ENCODE results near the gene AOAH.

Gene AOAH, protein sequence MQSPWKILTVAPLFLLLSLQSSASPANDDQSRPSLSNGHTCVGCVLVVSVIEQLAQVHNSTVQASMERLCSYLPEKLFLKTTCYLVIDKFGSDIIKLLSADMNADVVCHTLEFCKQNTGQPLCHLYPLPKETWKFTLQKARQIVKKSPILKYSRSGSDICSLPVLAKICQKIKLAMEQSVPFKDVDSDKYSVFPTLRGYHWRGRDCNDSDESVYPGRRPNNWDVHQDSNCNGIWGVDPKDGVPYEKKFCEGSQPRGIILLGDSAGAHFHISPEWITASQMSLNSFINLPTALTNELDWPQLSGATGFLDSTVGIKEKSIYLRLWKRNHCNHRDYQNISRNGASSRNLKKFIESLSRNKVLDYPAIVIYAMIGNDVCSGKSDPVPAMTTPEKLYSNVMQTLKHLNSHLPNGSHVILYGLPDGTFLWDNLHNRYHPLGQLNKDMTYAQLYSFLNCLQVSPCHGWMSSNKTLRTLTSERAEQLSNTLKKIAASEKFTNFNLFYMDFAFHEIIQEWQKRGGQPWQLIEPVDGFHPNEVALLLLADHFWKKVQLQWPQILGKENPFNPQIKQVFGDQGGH

DNA sequence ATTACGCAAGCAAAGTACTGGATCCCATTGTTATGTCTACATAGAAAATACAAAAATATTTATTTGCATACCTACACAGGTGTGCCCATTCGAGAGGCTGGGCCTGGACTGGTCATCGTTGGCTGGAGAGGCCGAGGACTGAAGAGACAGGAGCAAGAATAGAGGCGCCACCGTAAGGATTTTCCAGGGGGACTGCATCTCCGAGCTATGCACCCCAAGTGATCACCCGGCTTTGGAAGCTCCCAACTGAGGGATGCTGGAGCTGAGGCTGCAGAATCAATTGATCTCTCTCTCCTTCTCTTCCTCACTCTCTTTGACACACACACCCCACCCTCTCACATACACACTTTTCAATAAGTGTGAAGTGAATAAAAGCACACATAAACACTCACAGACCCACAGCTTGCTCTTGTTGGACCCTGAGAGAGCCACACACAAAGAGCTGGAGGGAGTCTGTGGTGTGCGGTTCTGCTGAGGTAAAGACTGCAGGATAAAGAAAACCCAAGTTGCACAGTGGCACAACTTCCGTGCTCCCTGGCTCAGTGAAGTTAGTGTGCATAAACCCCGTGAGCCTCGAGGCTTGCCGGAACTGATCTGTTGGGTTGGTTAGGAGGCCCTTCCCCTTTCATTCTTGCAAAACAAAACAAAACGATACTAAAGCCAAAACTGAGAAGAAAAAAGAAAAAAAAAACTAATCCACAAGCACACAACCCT, at the start of gene AOAH:
AOAH (minus strand) TSS at position 544 of the 714 bp plus-strand sequence; CDS start at position 198, 346 bp downstream.
- DNase-seq: no peak

DNA sequence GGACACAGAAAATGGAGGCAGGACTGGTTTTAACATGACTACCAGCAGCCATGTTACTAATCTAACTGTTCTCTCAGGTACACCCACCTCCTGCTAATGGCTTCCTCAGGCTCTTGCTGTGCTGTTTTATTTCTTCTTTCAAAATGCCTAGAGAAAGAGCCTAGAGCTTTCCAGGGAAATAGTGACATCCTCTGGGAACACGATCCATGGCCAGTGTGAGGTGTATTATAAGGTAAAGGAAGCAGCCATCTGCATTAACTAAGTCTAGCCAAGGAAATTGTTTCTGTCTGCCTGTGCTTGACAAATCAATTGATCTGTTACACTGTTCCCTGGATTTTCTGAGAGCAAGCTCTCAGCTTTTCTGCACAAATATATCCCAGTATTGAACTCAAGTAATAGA, 42.2 kb upstream of the AOAH start:
- no peak for DNase-seq

DNA sequence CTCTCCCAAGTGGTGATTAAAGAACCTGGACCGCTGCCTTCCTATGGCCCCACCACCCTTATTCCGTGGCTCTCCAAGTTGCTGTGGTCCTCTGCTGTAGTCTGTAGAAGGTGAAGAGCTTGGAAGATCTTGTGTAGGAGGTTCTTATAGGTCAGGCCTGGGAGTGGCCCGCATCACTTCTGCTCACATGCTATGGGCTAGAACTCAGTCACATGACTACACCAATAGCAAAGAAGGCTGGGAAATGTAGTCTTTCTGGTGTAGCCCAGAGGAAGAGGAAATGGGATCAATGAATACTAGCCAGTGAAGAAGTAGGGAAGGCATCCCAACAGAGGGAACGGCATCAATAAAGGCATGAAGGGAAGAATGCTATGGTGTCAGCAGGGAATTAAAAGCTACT, 41.3 kb upstream of the AOAH start:
- DNase-seq: no peak

DNA sequence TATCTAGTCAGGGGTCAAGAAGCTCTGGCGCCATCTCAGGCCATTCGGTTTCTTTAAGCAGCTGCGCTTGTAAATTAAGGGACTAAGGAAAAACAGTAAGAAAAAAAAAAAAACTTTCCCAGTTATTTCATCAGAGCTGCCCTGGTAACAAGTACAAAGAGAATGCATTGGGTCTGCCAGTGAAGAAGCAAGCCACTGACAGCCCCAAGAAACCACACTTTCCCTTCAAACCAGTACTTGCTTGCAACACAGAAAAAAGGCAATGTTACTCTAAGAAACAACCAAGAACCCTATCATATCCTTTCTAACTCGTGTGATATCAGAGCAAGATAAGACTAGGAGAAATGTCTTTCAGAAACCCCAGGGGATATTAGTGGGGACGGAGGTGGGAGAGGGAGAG, 40.6 kb upstream of the AOAH start:
- DNase-seq: no peak

DNA sequence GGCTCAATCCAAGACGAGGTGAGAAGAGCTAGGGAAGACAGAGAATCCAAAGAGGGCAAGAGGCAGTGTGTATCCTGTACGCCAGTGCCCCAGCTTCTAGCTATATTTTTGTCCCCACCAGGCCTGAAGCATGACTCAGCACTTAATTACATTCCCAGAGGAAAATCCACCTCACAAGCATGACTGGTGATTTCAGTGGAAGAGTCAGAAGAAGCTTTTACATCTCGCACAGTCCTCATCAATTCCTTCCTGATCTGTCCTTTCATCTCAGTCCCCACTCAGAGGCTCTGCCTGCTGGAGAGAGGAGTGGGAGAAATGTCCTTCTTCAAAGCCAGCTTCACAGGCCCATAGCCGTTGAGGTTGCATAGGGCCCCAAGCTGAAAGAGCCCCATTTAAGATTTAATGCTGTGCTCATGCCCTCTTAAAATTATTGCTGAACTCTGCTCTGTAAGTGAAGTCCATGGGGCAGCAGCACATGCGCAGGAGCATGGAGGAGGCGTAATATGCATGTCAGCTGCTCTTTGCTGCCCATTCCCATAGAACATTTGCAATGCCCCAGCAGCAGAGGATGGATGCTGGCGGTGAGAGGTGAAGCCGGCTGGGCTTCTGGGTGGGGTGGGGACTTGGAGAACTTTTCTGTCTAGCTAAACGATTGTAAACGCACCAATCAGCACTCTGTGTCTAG, 39.0 kb upstream of the AOAH start:
- no peak for DNase-seq

DNA sequence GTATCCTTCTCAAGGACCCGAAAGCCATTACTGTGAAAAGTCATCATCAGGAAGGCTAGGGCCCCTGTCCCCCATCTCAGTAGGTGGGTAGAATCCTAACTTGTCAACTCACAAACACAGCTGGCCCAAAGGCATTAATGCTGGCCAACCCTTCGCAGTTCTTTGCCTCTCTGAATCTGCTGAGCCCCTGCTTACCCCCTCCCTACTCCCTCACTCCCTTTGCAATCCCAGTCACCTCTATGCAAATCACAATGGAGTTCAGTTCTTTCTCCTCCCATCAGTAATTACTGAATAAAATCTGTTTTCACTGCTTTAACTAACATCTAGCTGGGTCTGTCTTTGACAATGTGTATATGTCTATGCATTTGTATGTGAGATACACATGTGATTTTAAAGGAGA, 38.1 kb upstream of the AOAH start:
- DNase-seq: no peak

DNA sequence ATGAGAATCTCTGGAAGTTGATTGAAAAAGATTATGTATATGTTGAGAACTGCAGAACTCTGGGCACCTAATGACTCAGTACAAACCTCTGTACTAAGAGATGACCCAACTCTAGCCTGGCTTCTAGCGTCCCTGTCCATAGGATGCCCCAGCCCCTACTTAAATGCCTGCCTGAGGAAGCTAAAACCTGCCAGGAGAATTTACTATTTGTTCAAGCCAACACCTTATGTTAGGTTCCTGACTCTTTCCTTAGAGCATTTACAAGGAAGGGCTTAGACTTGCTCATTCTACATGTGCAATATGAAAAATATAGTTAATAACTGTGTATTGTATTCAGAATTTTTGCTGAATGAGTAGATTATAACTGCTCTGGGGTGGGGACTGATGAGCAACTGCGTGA, 37.5 kb upstream of the AOAH start:
- DNase-seq: no peak

DNA sequence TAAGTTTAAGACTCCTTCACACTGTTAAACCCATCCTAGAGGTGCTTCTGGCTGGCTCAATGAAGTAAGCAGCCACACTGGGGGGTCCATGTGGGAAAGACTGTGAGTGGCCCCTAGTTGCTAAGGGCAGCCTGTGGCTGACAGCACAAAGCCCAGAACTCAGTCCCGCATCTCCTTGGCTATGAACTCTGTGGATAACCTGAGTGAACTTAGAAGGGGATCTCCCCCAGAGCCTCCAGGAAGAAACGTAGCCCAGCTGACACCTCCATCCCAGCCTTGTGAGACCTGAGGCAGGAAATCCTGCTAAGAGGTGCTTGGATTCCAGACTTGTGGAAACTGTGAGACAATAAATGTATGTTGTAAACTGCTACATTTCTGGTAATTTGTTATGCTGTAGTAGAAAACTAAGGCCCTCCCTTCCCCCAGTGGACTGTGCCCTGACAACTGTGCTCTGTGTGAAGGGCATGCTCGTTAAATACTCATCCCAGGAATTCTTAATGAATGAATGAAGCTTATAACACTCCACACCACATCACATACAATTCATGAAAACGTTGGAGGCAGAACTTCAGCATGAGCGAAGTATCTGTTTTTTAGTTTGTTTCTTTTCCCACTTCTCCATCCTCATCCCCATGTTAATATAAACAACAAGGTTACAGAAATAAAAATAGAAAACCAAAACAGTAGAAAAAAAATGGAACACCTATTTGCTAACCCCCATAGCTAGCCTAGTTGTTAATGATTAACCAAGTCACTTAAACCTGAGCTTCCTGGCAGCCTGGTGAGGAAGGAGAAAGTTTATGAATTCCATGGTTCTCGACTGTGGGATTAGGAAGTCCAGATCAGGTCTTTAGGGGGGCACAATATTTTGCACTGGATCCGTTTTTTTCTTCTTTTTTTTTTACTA, 36.8 kb upstream of the AOAH start:
- no peak for DNase-seq

DNA sequence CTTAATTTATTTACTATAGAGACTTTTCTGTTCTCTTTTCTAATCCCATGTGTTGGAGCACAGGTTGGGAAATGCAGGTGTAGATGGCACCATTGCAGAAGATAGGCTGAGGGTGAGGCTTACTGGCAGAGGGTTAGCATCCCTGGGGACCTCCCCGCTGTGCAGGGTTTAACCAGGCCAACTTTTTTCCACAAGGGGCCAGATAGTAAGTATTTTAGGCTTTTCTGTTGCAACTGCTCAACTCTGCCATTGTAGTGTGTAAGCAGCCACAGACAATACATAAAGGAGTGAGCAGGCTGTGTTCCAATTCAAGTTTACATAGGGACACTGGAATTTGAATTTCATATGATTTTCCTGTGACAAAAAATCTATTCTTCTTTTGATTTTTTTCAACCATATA, 34.6 kb upstream of the AOAH start:
- DNase-seq: no peak

DNA sequence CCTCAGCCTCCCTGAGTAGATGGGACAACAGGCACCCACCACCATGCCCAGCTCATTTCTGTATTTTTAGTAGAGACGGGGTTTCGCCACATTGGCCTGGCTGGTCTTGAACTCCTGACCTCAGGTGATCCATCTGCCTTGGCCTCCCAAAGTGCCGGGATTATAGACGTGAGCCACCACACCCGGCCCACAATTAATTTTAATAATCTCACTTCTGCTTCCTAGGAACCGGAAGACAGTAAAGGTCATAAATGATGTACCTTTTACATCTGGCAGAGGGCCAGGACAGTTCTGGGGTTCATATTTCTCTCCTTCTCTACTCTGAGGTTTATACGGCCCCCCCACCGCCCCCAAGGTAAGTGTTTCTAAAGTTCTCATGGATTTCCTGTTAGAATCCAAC, 31.2 kb upstream of the AOAH start:
- no peak for DNase-seq

DNA sequence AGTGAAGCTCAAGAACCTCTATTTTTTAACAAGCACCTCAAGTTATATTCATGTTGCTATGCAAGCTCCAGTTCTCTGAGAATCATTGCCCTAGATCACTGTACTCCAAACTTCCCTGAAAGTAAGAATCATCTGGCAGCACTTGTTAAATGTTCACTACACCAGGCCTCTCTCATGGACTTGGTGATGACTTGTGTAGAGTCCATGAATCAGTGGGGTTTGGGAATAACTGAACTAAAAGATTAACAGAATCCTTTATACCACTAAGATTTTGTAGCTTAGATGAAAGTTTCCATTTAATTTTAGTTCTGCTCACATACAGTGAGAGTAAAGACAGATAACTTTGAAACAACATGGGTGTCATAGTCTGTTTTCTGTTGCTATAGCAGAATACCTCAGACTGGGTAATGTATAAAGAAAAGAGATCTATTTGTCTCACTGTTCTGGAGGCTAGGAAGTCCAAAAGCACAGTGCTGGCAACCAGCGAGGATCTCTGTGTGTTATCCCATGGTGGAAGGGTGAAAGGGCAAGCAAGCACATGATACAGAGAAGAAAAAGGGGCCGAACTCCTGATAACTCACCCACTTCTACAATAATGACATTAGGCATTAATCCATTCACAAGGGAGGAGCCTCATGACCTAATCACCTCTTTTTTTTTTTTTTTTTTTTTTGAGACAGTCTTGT, 27.9 kb upstream of the AOAH start:
- no peak for DNase-seq

DNA sequence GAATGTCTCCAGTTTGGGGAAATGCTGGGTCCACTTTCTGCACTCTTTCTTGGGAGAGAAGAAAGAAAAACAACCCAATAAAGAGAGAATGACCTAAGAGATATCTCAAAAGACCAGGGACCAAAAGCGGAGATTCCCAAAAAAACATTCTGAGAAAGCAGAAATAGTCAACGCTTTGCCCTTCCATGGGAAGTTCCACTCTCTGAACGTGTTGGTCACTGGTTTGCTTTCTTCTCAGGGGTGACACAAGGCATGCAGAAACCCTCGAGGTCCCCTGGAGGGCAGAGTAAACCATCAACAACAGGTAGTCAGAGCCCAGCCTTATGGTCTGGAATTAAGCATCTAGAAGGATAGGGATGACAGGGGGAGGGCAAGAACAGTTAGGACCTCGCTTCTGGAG, 26.2 kb upstream of the AOAH start:
- no peak for DNase-seq

DNA sequence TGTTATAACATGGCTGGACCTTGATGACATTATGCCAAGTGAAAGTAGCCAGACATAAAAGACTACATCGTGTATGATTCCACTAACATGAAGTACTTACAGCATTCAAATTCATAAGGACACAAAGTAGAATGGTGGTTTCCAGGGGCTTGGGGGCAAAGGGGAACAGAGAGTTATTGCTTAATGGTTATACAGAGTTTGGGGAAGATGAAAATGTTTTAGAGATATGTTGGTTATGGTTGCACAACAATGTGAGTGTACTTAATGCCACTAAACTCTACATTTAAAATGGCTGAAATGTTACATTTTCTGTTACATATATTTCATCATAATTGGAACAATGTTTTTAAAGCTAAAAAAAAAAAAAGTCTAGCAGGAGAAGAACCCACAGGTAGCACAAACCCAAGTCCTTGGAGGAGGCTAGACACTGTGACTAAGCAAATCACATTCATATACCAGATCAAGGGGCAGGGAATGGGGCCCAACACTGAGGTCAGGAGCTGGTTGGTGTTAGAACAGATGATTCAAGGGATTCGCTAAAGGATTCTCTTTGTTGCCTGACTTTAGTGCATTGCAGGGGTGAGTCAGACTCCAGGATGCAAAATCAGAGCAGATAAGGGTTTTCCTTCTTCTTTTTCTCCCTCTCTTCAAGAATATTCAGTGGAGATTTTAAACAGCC, 25.1 kb upstream of the AOAH start:
- no peak for DNase-seq

DNA sequence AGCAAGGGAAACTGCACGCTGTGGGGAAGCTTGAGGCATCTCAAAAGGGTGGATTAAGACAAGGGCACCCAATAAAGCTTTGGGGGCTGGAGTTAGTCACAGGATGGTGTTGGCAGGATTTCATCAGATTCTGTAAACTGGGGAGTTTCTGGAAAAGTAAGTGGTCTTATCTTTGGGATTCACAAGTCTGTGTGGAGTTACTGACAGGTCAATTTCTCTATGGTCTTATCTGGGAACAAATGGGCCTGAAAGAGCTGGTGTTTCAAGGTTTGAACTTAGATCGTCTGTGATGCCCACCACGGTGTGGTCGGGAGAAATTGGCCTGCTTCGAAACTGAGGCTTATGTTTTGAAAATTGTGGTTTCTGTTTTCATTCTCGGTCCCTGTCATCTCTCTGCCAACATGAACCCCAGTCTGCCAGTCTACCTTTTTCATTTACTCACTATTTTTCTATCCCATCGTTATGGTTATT, 23.8 kb upstream of the AOAH start:
- no peak for DNase-seq

DNA sequence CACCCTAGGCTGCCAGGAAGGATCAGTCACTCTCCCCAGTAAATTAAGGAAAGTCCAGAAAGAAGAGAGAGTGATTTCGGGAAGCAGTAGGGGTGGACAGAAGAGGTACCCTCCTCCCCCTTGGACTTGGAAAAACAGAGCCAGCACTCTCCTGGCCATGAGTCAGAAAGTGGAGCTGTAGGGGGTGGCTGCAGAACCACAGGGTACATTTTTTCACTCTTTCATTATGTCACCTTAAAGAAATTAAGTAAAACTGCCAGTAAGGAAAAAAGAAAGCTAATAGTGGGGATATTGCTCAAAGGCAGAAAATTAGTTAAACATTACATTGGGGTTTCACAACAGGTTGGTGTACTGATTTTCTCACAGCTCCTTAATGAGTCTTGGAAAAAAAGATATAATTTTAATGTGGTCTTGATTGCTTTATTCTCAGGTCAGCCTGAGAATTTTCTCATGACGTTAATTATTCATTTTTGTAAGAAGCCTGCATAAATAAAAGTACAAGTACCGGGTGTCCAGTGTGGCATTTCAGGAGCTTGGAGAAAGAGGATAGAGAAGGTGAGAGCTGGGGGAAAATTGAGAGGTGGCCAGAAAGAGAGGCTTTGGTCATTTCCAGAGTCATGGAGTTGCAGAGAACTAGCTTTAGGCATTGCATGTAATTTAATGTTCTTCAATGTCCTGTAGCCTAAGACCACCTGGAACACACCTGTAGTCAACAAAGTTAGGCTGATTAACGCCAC, 23.2 kb upstream of the AOAH start:
- peak; percentile 2 for DNase-seq

DNA sequence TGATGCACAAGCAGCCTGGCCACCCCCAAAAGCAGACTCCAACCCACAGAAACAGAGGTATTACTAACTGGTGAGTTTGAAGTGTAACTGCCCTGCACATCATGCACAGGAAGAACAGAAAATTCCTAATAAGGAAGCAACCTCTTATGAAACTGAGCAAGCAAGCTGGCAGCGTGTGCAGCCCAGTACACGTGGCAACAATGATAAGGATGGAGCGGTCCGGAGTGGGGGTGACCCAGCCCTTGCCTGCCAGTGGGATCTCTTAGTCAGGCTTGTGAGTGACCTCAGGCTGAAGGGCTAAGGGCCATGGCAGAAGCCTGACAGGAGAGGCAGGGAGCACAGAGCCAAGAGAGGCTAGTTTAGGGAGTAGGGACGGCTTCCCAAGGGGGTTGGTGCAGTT, 22.1 kb upstream of the AOAH start:
- DNase-seq: no peak

DNA sequence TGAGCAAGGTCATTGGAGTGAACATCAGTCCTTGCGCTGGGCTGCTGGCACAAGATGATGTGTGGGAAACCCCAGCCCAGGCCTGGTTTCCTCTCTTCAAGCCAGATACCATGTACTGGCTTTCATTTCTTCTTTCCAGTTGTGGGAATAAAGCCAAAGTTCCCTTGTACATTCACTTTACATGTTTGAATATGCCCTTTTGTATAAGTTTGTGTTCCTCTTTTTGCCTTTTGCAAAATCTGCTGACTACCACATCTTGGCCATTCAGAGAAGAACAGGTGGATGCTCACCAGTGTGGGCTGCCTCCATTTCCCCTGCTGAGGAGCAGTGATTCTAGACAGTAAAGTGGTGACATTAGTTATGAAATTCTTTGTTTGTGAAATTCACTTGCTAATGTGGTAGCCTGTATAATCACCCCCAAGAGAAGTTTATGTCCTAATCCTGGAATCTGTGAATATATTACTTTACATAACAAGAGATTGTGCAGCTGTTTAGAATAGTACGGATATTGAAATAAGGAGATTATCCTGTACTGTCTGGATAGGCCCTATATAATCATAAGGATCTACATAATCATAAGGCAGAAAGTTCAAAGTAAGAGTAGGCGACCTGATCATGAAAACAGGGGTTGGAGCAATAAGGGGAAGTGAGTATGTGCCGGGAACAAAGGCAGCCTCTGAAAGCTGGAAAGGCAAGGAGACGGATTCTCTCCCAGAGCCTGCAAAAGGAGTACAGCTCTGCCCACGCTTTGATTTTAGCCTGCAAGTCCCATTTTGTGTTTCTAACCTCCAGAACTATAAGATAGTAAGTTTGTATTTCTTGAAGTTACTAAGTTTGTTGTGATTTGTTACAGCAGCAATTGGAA, 18.8 kb upstream of the AOAH start:
- no peak for DNase-seq

DNA sequence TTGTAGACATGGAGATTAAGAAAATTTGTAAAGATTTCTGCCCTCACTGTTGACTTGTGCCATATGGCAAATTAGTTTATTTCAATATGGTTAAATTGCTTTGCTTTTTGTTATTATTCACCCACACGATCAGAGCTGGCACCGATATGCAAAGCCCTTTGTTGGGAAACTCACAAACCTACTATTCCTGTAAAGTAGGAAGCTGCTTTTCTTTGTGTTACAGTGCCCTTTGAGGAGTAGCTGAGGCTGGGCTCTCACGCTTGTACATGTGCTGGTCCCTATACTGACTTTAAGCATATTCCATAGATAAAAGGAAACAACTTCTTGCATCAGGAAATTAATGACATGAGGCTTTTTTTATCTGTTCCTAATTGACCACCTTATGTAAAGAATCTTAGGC, 17.6 kb upstream of the AOAH start:
- DNase-seq: no peak

DNA sequence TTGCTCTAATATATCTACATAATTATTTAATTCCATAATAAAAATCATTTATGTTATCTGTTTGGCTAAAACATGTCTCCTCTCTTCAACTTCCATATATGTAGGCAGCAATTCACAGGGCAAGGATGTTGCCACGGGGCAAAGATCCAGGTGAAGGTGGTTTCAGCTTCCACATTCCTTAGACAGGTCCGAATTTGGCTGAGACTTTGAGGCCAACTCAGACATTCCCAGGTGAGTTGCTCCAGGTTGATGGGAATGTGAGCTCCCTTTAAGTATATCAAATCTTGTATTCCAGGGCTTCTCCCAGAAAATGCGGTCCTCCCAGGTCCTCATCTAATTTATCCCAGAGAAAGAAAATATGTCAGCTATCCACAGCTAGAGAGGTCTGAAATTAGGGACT, 15.1 kb upstream of the AOAH start:
- no peak for DNase-seq

DNA sequence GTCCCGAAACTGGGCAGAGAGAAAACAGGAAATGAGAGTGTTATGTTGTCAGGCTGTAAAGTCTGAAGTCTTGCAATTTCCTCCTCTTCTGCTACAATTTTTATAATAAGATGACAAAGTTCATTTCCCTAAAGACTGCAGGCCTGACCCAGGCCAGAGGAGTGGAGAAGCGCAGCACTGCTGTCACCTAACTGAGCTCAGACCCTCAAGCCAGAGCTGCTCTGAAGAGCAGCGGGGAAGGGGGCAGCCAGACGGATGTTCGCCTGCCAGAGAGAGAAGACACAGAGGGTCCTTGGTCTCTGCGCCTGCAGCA, 12.6 kb upstream of the AOAH start:
- no peak for DNase-seq
